Tibial nerve (tissue), 4 donors: ENCODE results near the gene SUN5. TPM values are rescaled to one million over a fixed set of nuclear protein-coding genes. Genes with fewer than 3 reads are reported as not detected.

Experiments used
- DNase-seq, 2 donors: peaks; one replicate each; pipeline ENCODE4 v3.0.0-alpha.2; 2019; ENCODE audit warnings: low spot score in 2 of 2
- H3K27ac ChIP-seq, 4 donors: fragments of 200-600 bp; sonication (generic) in 3 of 4; one replicate each; pipeline ENCODE4 v1.5.1; 2017 to 2019; ENCODE audit warnings: mild to moderate bottlenecking in 1 of 4
- H3K27me3 ChIP-seq, 2 donors: fragments of 200-600 bp; sonication (generic) in 1 of 2; one replicate each; pipeline versions ENCODE4 v1.5.1 to v1.6.0; 2017 to 2019
- H3K36me3 ChIP-seq, 3 donors: fragments of 200-600 bp; sonication (generic); one replicate each; pipeline ENCODE4 v1.5.1; 2018 to 2019
- H3K4me1 ChIP-seq, 4 donors: fragments of 200-600 bp; sonication (generic) in 3 of 4; one replicate each; pipeline ENCODE4 v1.5.1; 2017 to 2019
- H3K4me3 ChIP-seq, 4 donors: fragments of 200-600 bp; sonication (generic) in 3 of 4; one replicate each; pipeline ENCODE4 v1.5.1; 2017 to 2019; ENCODE audit warnings: mild to moderate bottlenecking in 1 of 4, moderate library complexity in 1 of 4
- H3K9me3 ChIP-seq, 4 donors: fragments of 200-600 bp; sonication (generic) in 3 of 4; one replicate each; pipeline ENCODE4 v1.5.1; 2017 to 2019
- EP300 ChIP-seq, 2 donors: sonication (generic); formaldehyde crosslinking; IDR thresholded peaks; one replicate each; pipeline ENCODE4 v1.6.1; 2017; ENCODE audit warnings: antibody characterized with exemption in 2 of 2, mild to moderate bottlenecking in 1 of 2
- POLR2A ChIP-seq, 2 donors: fragments of 450-650 bp; IDR thresholded peaks; one replicate each; pipeline ENCODE4 v1.6.1; 2017; ENCODE audit warnings: antibody characterized with exemption in 2 of 2, mild to moderate bottlenecking in 2 of 2, moderate library complexity in 2 of 2
- WGBS, 2 donors: methylation state at CpG; one replicate each; pipeline ENCODE4 v1.1.5; 2018; 5-methylcytosine and 5-hydroxymethylcytosine counted together
- total RNA-seq, 4 donors: library from RNA; depleted of rRNA; stranded (reverse); fragments of >200 nt; gene quantifications; one replicate each; pipeline ENCODE4 v1.1.0, GENCODE V29; 2016
- TF ChIP-seq, protein P1 (sequence below), 5 experiments: fragments of 200-600 bp in 3 of 5; fragments of 450-650 bp in 2 of 5; sonication (generic) in 3 of 5; IDR thresholded peaks; one replicate each; pipeline ENCODE4 v1.5.1; 2016 to 2019; ENCODE audit warnings: antibody characterized with exemption in 5 of 5, mild to moderate bottlenecking in 3 of 5, moderate library complexity in 2 of 5

The SUN5 gene
- total RNA-seq, 4 donors from 2014 or later: not detected

DNA sequence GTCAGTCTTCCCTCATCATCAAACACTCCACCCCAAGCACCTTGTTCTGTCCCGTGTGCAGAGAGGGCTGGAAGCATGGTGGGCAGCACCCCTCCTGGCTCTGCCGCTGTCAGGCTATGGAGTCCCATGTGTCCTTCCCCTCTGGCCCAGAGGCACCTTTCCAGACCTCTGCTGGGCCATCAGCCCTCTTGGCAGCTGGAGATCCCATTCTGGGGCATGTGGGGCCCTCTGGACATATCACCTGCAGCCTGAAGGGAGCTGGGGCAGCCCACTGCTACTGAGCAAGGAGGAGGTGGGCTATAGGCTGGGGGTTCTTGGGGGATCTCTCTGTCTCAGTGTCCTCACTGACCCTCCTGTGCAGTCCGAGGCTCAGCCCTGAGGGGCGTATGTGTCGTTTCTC lies 42.2 kb downstream of the SUN5 start:
- no peak overlapping the region for H3K27ac ChIP-seq
- H3K4me3 ChIP-seq: no peak overlapping the region
- TF ChIP-seq EP300 (IDR thresholded peaks at IDR 0.05) (no peak), POLR2A (IDR thresholded peaks at IDR 0.05) (no peak)
- TF ChIP-seq, protein P1, sequence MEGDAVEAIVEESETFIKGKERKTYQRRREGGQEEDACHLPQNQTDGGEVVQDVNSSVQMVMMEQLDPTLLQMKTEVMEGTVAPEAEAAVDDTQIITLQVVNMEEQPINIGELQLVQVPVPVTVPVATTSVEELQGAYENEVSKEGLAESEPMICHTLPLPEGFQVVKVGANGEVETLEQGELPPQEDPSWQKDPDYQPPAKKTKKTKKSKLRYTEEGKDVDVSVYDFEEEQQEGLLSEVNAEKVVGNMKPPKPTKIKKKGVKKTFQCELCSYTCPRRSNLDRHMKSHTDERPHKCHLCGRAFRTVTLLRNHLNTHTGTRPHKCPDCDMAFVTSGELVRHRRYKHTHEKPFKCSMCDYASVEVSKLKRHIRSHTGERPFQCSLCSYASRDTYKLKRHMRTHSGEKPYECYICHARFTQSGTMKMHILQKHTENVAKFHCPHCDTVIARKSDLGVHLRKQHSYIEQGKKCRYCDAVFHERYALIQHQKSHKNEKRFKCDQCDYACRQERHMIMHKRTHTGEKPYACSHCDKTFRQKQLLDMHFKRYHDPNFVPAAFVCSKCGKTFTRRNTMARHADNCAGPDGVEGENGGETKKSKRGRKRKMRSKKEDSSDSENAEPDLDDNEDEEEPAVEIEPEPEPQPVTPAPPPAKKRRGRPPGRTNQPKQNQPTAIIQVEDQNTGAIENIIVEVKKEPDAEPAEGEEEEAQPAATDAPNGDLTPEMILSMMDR (IDR thresholded peaks at IDR 0.05): no peak
- 87 to 93% methylated on average over 5 of the region's 5 CpGs for WGBS, 2 donors
- H3K4me1 ChIP-seq: no peaks in the 10 kb centered on the region
- H3K27me3 ChIP-seq: no peaks in the 10 kb centered on the region
- H3K36me3 ChIP-seq: no peaks in the 10 kb centered on the region
- peaks cover 0 to 19% (median 2%) of the 10 kb centered on the region in 4 donors for H3K9me3 ChIP-seq
- DNase-seq: no peak

DNA sequence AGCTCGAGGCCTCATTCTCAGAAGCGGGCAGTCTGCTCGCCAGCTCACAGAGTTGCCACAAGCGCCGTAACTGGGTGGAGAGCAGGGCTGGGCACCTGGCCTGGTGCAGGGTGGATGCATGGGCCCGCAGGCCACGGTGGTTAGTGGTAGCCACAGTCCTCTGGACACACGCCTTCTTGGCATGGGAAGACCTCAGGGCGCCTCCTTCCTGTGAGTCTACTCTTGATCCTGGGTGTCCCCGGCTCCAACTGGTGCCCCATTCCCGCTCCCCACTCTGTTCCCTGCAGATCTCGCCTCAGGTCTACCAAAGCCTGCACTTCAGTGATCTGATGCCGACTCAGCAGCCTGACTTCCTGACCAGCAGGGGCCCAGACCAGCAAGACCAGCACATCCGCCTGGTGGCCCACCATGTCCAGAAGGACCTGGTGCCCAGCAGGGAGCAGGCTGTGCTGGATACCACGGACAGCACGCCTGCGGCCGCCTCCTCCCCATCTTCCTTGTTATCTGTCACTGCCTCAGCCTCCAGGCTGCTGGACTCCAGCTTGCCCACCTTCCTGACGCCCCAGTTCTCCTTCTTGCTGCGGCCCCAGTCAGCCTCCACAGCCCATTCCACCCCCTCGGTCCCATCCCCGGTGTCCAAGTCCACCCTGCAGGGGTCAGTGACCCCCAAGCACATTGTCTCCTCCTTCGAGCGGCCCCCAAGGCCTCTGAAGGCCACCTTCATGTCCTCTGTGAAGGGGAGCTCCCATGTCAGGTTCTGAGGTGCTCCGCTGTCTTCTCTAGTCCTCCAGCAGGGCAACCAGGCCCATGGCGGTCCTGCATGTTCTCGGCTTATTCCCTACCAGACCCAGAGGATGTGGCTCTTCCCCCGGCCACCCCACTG lies 43.1 kb downstream of the SUN5 start:
- no peaks in the 10 kb centered on the region for H3K27me3 ChIP-seq
- 91 to 92% methylated on average over 28 of the region's 28 CpGs for WGBS, 2 donors
- no peak for DNase-seq
- H3K4me1 ChIP-seq: no peaks in the 10 kb centered on the region
- peaks cover 0 to 28% (median 5%) of the 10 kb centered on the region in 4 donors for H3K9me3 ChIP-seq
- no peak for TF ChIP-seq POLR2A (IDR thresholded peaks at IDR 0.05)
- TF ChIP-seq, protein P1 (IDR thresholded peaks at IDR 0.05): no peak
- no peak for TF ChIP-seq EP300 (IDR thresholded peaks at IDR 0.05)
- H3K27ac ChIP-seq: no peak overlapping the region
- no peak overlapping the region for H3K4me3 ChIP-seq
- no peaks in the 10 kb centered on the region for H3K36me3 ChIP-seq

DNA sequence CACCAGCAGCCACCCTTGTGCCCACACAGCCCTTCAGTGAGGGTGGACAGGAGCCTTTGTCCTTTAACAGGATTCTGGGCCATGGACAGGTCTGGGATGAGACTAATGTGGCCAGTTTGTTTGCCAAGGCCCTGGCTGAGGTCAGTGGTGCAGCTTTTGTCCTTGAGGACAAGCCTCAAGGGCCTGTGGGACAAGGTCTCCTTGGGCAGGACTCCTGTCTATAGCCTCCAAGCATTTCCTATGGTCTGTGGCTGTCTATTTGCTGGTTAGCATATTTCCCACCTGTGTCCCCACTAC lies 44.1 kb downstream of the SUN5 start:
- no peak for TF ChIP-seq POLR2A (IDR thresholded peaks at IDR 0.05)
- TF ChIP-seq, protein P1 (IDR thresholded peaks at IDR 0.05): no peak
- no peak for TF ChIP-seq EP300 (IDR thresholded peaks at IDR 0.05)
- H3K36me3 ChIP-seq: no peaks in the 10 kb centered on the region
- no peaks in the 10 kb centered on the region for H3K27me3 ChIP-seq
- H3K27ac ChIP-seq: no peak overlapping the region
- no peak overlapping the region for H3K4me3 ChIP-seq
- H3K9me3 ChIP-seq: peaks cover 0 to 37% (median 5%) of the 10 kb centered on the region in 4 donors
- DNase-seq: no peak
- no peaks in the 10 kb centered on the region for H3K4me1 ChIP-seq

DNA sequence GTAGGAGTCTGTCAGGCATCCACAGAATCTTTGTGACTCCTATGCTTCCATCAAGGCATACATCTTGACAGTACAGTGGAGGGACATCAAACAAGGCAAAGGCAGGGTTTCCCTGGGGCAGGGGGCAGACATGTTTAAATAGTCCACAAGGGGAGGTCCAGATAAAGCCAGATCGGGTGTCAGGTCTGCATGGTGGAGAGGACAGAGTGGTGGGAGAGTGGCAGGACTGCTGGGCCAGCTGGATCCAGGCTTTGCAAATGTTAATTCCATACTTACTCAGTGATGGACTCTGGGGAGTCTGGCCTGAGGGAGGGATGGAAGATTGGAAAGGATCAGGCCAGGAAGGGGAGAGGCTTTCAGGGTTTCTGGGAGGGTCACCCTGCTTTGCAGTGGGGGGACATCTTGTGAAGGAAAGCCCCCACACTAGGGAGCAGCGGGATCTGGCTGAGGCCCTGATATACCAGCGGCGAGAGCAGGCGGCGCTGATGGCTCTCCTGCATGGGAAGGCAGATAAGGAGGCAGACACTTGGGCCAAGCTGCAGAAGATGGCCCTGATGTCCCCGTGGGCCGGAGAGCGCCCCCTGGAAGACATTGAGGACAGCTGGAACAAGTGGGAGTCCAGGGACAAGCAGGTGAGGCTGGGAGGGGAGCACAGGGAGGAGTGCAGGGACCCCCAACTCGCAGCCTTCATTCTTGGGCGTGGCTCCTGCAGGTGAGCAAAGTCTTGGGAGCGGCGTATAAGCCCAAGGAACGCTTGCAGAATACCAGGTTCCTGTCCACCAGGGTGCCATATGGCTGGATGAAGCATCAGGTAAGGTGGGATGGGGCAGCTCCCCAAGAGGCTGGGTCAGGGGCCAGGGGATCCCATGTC lies 44.6 kb downstream of the SUN5 start:
- TF ChIP-seq POLR2A (IDR thresholded peaks at IDR 0.05) (no peak), EP300 (IDR thresholded peaks at IDR 0.05) (no peak)
- TF ChIP-seq, protein P1 (IDR thresholded peaks at IDR 0.05): no peak
- Histone ChIP-seq H3K9me3 (peaks cover 0 to 42% (median 5%) of the 10 kb centered on the region in 4 donors), H3K36me3 (no peaks in the 10 kb centered on the region), H3K27me3 (no peaks in the 10 kb centered on the region), H3K27ac (no peak overlapping the region), H3K4me3 (no peak overlapping the region), H3K4me1 (no peaks in the 10 kb centered on the region)
- no peak for DNase-seq
- 89 to 93% methylated on average over 14 of the region's 14 CpGs for WGBS, 2 donors

DNA sequence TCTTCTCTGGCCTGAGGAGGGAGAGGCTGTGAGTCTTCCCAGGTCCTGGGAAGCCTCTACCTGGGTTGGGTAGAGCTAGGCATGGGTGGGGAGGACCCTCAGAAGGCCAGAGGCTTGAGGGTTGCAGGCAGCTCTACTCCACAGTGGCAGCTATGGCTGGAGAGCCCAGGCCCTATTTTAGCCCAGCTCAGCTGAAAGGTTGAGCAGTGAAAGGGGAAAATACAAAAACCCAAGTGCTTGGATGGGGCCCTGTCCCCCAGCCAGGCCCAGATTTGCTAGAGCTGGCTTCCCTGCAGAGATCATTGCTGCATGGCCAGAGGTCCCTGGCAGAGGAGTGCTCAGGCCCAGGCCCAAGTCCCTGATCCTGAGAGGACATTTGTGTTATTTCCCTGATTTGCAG lies 45.7 kb downstream of the SUN5 start:
- Histone ChIP-seq H3K9me3 (peaks cover 0 to 51% (median 5%) of the 10 kb centered on the region in 4 donors), H3K4me1 (no peaks in the 10 kb centered on the region)
- no peak for DNase-seq

More for the DNA sequence above, 45.7 kb downstream of the SUN5 start:
- H3K4me3 ChIP-seq: no peak overlapping the region
- no peaks in the 10 kb centered on the region for H3K36me3 ChIP-seq
- no peak overlapping the region for H3K27ac ChIP-seq
- no peaks in the 10 kb centered on the region for H3K27me3 ChIP-seq
- TF ChIP-seq POLR2A (IDR thresholded peaks at IDR 0.05) (no peak), EP300 (IDR thresholded peaks at IDR 0.05) (no peak)
- TF ChIP-seq, protein P1 (IDR thresholded peaks at IDR 0.05): no peak
